NCI-H1930 (cell line): ENCODE data around the gene SECISBP2.

Source experiments
- DNase-seq, 2 experiments: peaks; one replicate each; lab custom pipeline; 2025; lab: John Stamatoyannopoulos, UW

The SECISBP2 gene

GRCh38 chr9:89408628-89409101 lies 90.4 kb downstream of the SECISBP2 start:
- no peak for DNase-seq
